Chondrocyte (in vitro differentiated cells): ENCODE data around the gene GSTT2B. TPM values are rescaled to one million over a fixed set of nuclear protein-coding genes. Genes with fewer than 3 reads are reported as not detected.
"Not testable (repeated sequence)": the region's sequence is repeated elsewhere in the genome, so short reads cannot be mapped to it uniquely, and the experiment has no call there.

Source experiments
- DNase-seq: peaks from one replicate; pipeline ENCODE4 v3.0.0; 2021; ENCODE audit warnings: mixed read lengths, low spot score
- H3K27ac Mint-ChIP-seq: one replicate; pipeline ENCODE4 v1.8.0; 2021; ENCODE audit warnings: mild to moderate bottlenecking, moderate library complexity, mixed read lengths; ENCODE audit not compliant: unreplicated experiment
- H3K27me3 Mint-ChIP-seq: 2 replicates; pipeline ENCODE4 v1.8.0; 2021; ENCODE audit warnings: low read depth, mixed read lengths
- H3K36me3 Mint-ChIP-seq: 2 replicates; pipeline ENCODE4 v1.8.0; 2021; ENCODE audit warnings: low read depth, mixed read lengths
- H3K4me1 Mint-ChIP-seq: 2 replicates; pipeline ENCODE4 v1.8.0; 2021; ENCODE audit warnings: low read depth, mild to moderate bottlenecking, mixed read lengths
- H3K4me3 Mint-ChIP-seq: one replicate; pipeline ENCODE4 v1.8.0; 2021; ENCODE audit warnings: mild to moderate bottlenecking, moderate library complexity, mixed read lengths; ENCODE audit not compliant: unreplicated experiment
- H3K9me3 Mint-ChIP-seq: 2 replicates; pipeline ENCODE4 v1.8.0; 2021; ENCODE audit warnings: low read depth, mixed read lengths
- total RNA-seq: library from RNA; stranded (reverse); gene quantifications from 3 replicates; pipeline ENCODE4 v1.2.1, GENCODE V29; 2021
- TF ChIP-seq, protein P1 (sequence below): fragments of 200-600 bp; sonication (generic); IDR thresholded peaks from 2 replicates; pipeline ENCODE4 v1.5.0; 2021; ENCODE audit warnings: antibody characterized with exemption, mild to moderate bottlenecking, moderate library complexity

Gene GSTT2B
- total RNA-seq, 1 donor from 2014 or later: 2.9 TPM

DNA sequence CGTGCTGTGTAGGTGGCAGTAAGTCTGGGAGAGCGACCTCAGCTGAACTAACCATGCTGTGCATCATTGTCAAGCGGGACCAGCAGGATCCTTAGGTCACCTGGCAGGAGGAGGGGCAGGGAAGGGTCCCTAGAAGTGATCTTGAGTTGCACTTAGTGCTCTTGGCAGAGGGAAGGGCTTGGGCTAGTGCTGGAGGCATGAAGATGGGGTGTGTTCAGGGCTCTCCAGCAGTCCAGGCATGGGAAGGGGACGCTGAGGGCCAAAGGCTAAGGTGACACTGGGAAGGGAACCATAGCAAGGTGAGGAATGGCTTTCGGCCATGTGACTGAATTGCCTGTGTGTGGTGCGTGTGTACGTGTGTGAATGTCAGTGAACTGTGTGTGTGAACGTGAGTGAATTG lies 25.1 kb upstream of the GSTT2B start:
- H3K27me3 Mint-ChIP-seq, H3K9me3 Mint-ChIP-seq, DNase-seq, H3K36me3 Mint-ChIP-seq, H3K4me1 Mint-ChIP-seq, H3K27ac Mint-ChIP-seq, H3K4me3 Mint-ChIP-seq: not testable (repeated sequence)

GRCh38 chr22:23984430-23984829 lies 23.4 kb upstream of the GSTT2B start:
- Mint-ChIP-seq H3K36me3 (no peaks in the 10 kb centered on the region), H3K4me3 (no peak overlapping the region), H3K4me1 (no peaks in the 10 kb centered on the region), H3K9me3 (no peaks in the 10 kb centered on the region), H3K27ac (no peak overlapping the region), H3K27me3 (no peaks in the 10 kb centered on the region)
- TF ChIP-seq, protein P1, sequence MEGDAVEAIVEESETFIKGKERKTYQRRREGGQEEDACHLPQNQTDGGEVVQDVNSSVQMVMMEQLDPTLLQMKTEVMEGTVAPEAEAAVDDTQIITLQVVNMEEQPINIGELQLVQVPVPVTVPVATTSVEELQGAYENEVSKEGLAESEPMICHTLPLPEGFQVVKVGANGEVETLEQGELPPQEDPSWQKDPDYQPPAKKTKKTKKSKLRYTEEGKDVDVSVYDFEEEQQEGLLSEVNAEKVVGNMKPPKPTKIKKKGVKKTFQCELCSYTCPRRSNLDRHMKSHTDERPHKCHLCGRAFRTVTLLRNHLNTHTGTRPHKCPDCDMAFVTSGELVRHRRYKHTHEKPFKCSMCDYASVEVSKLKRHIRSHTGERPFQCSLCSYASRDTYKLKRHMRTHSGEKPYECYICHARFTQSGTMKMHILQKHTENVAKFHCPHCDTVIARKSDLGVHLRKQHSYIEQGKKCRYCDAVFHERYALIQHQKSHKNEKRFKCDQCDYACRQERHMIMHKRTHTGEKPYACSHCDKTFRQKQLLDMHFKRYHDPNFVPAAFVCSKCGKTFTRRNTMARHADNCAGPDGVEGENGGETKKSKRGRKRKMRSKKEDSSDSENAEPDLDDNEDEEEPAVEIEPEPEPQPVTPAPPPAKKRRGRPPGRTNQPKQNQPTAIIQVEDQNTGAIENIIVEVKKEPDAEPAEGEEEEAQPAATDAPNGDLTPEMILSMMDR: no peak
- DNase-seq: no peak

DNA sequence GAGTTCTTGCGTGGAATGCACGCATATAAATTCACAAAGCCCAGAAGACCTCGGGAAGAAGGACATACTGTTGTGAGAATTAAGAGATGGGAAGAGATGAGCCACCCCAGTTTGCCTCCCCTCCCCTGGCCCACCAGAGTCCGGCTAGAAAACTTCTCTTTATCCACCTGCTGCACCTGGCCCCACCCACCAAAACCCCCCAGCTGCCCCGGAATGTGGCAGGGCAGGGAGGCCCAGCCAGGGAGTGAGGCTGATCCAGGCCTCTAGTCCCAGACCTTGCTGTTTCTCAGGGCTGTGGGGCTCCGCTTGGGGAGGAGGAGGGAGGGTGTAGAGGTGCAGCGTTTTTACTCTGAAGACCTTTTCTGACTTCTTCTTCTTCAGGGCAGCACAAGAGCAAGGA lies 19.6 kb upstream of the GSTT2B start:
- H3K27me3 Mint-ChIP-seq, H3K4me3 Mint-ChIP-seq: not testable (repeated sequence)

DNA sequence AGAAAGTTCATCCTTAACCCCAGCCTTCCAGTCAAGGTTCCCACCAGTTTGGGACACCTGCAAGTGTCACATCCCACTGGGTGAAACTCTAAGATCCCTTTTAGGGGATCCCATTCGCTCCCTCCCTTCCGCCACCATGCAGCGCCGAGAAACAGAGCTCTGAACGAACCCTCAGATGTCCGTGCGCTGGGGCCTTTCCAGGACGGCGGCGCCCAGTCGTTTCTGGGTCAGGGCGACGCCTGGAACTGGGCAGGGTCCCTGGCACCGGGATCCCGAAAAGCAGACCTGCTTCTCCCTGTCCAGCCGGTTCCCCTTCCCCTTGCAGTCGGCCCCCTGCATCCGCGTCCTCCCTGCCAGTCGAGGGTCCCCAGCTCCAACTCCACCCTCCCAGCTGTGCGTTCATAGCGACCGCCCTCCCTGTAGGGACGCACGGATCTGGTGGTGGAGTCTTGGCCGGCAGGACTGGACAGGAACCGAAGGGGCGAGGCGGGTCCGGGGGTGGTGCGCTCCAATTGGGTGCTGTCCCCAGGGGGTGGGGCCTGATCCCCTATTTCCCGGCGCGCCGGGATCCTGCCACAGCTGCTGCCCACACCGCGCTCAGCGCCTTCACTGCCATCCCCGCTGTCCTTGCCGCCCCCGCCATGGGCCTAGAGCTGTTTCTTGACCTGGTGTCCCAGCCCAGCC lies 18.7 kb upstream of the GSTT2B start, which contains the start of gene GSTT2:
GSTT2 (plus strand) TSS at position 578 of the 684 bp plus-strand sequence.
- not testable (repeated sequence) for H3K27me3 Mint-ChIP-seq, H3K36me3 Mint-ChIP-seq, H3K9me3 Mint-ChIP-seq, DNase-seq, H3K4me3 Mint-ChIP-seq, H3K4me1 Mint-ChIP-seq, H3K27ac Mint-ChIP-seq

More for the DNA sequence above, 19.6 kb upstream of the GSTT2B start:
- not testable (repeated sequence) for DNase-seq, H3K9me3 Mint-ChIP-seq, H3K27ac Mint-ChIP-seq, H3K36me3 Mint-ChIP-seq, H3K4me1 Mint-ChIP-seq

- H3K27me3 Mint-ChIP-seq, H3K4me1 Mint-ChIP-seq, H3K27ac Mint-ChIP-seq, H3K9me3 Mint-ChIP-seq, H3K4me3 Mint-ChIP-seq, H3K36me3 Mint-ChIP-seq, DNase-seq: not testable (repeated sequence)
These were observed 16.3 kb upstream of the GSTT2B start for GRCh38 chr22:23977304-23977703.

- TF ChIP-seq, protein P1: peak; percentile 24
- not testable (repeated sequence) for DNase-seq, H3K27ac Mint-ChIP-seq, H3K9me3 Mint-ChIP-seq, H3K4me3 Mint-ChIP-seq, H3K4me1 Mint-ChIP-seq, H3K27me3 Mint-ChIP-seq
- H3K36me3 Mint-ChIP-seq: peaks cover 11% of the 10 kb centered on the region
These were observed 13.9 kb upstream of the GSTT2B start for GRCh38 chr22:23974836-23975352.

DNA sequence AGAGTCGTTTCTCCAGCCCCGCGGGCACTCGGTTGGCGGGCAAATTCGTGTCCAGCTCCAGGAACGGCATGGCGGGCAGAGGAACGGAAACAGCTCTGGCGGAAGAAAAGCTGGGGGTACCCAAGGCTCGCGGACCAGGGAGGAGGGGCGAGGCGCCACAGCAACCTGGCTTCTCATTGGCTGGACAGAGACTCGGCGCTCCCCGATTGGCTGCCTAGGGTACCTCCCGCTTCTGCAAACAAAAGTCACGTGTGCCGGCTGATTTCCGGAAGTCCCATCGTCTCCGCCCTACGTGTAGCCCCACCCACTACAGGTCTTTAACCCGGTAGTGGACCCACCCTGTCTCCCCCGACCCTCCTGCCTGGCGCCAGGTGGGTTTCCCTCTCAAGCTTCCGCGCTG lies 13.3 kb upstream of the GSTT2B start, which contains the start of gene DDT:
DDT (minus strand) TSS at position 97 of the 400 bp plus-strand sequence; CDS start at position 70, 27 bp downstream.
- peaks cover 13% of the 10 kb centered on the region for H3K36me3 Mint-ChIP-seq
- H3K4me1 Mint-ChIP-seq, H3K27me3 Mint-ChIP-seq, H3K9me3 Mint-ChIP-seq, H3K4me3 Mint-ChIP-seq, H3K27ac Mint-ChIP-seq, DNase-seq: not testable (repeated sequence)

- H3K4me3 Mint-ChIP-seq, H3K4me1 Mint-ChIP-seq, H3K9me3 Mint-ChIP-seq, DNase-seq, H3K27me3 Mint-ChIP-seq, H3K27ac Mint-ChIP-seq: not testable (repeated sequence)
- H3K36me3 Mint-ChIP-seq: peaks cover 15% of the 10 kb centered on the region
These were observed 10.9 kb upstream of the GSTT2B start for GRCh38 chr22:23971927-23972326.
